Breast epithelium (tissue), 3 donors: ENCODE data around the gene FLII.

Source experiments
- CTCF ChIP-seq, 3 donors: fragments of 450-650 bp; IDR thresholded peaks; one replicate each; pipeline ENCODE4 v1.5.1; 2016 to 2017; ENCODE audit warnings: antibody characterized with exemption in 3 of 3, mild to moderate bottlenecking in 3 of 3, moderate library complexity in 3 of 3
- POLR2A ChIP-seq: fragments of 450-650 bp; IDR thresholded peaks from one replicate; pipeline ENCODE4 v1.6.1; 2016; ENCODE audit warnings: antibody characterized with exemption, mild to moderate bottlenecking, moderate library complexity

GRCh38 chr17:18247613-18248001 lies 10.9 kb downstream of the FLII start:
- TF ChIP-seq CTCF (IDR thresholded peaks at IDR 0.05), result no peak
- no peak for TF ChIP-seq POLR2A
